Measurements from ENCODE around the gene OR6K2. TPM values are rescaled to one million over a fixed set of nuclear protein-coding genes. Genes with fewer than 3 reads are reported as not detected.

The OR6K2 gene, protein sequence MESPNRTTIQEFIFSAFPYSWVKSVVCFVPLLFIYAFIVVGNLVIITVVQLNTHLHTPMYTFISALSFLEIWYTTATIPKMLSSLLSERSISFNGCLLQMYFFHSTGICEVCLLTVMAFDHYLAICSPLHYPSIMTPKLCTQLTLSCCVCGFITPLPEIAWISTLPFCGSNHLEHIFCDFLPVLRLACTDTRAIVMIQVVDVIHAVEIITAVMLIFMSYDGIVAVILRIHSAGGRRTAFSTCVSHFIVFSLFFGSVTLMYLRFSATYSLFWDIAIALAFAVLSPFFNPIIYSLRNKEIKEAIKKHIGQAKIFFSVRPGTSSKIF
- total RNA-seq, result not detected in 2 replicates

DNA sequence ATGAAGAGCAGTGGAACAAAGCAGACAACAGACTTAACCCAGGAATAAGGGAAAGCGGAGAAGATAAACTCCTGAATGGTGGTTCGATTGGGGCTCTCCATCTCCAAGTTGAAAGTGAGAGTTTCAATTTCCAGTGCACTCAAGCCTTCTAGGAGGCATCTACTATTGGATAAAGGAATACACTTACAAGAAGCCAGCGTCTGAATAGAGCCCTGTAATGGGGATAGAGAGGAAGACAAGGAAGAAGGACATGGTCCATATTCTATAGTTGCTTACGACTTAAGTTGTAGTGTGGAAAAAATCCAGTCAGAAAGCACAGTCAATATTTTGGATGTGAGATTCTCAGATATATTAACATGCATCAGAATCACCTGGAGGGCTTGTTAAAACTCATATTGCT is at the start of gene OR6K2:
OR6K2 (minus strand) TSS at position 101 of the 400 bp plus-strand sequence; CDS start at position 101, 0 bp downstream.
- FAIRE-seq (no peak), DNase-seq (ENCODE audit: low read depth) (no peak)
- Histone ChIP-seq H3K36me3 (ENCODE audit: control insufficient read depth, insufficient read depth, low read length) (no peaks in the 10 kb centered on the region), H3K4me3 (ENCODE audit: low read depth, low read length) (no peak within 1 kb of the TSS), H3K27me3 (ENCODE audit: control insufficient read depth, insufficient read depth, low read length) (no peaks in the 10 kb centered on the region)
- TF ChIP-seq CTCF (IDR thresholded peaks at IDR 0.05; ENCODE audit: insufficient read depth, low read length, severe bottlenecking), result no peak

DNA sequence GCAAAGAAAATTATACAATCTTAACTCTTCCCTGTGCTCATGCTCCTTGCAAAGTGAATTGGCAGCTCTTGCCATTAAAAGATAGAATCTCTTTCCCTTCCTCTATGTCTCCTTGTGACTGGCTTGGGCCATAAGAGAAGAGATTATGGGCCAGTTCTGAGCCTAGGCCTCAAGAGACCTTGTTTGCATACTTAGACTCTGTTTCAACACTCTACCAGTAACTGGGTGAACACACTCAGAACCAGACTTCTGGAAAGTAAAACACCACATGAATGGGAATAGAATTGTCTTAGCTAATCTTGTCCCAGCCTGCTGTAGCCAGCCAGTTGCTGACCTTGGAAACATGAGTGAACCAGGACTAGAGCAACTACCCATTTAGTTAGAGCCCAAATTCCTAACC is 35.4 kb upstream of the OR6K2 start:
- TF ChIP-seq CTCF (IDR thresholded peaks at IDR 0.05; ENCODE audit: insufficient read depth, low read length, severe bottlenecking), result no peak
- no peaks in the 10 kb centered on the region for H3K36me3 ChIP-seq (ENCODE audit: control insufficient read depth, insufficient read depth, low read length)
- H3K27me3 ChIP-seq (ENCODE audit: control insufficient read depth, insufficient read depth, low read length), result no peaks in the 10 kb centered on the region
- no peak for FAIRE-seq
- no peak overlapping the region for H3K4me3 ChIP-seq (ENCODE audit: low read depth, low read length)
- no peak for DNase-seq (ENCODE audit: low read depth)

DNA sequence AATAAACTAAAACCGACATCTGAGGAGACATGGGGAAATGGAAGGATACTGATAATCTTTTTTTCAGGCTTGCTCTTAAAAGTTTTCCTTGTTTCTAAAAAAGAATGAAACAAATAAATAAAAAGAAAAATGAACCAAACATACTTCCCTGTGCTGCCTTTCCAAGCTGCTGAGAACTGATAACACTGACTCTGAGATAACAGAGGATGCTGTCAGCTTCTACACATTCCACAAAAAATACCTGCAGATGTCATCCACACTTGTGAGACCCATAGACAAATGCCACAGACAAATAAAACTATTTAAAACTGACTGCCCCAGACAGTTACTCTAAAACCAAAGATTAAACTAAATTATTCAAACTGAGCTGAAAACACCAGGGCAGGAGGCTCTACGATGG is 32.1 kb upstream of the OR6K2 start:
- FAIRE-seq, result no peak

DNA sequence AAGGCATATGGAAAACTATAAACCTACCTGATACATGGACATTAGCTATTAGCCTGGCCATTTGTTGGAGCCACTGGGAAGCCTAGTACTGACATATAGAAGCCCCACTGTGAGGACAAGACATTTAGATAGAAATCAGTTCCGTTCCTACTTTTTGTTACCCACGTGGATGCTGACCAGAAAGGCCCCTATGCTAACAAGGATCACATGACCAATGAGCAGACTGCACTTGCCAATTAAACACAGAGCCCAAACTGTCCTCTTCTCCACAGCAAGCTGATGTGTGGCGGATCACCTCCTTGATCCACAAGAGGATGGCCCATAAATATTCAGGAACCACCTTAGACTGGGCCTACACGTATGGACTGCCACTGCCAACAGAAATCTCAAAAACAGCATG is 31.3 kb upstream of the OR6K2 start:
- Histone ChIP-seq H3K36me3 (ENCODE audit: control insufficient read depth, insufficient read depth, low read length) (no peaks in the 10 kb centered on the region), H3K27me3 (ENCODE audit: control insufficient read depth, insufficient read depth, low read length) (no peaks in the 10 kb centered on the region), H3K4me3 (ENCODE audit: low read depth, low read length) (no peak overlapping the region)
- FAIRE-seq (no peak), DNase-seq (ENCODE audit: low read depth) (no peak)
- TF ChIP-seq CTCF (IDR thresholded peaks at IDR 0.05; ENCODE audit: insufficient read depth, low read length, severe bottlenecking), result no peak

More for the DNA sequence above, 32.1 kb upstream of the OR6K2 start:
- Histone ChIP-seq H3K27me3 (ENCODE audit: control insufficient read depth, insufficient read depth, low read length) (no peaks in the 10 kb centered on the region), H3K36me3 (ENCODE audit: control insufficient read depth, insufficient read depth, low read length) (no peaks in the 10 kb centered on the region), H3K4me3 (ENCODE audit: low read depth, low read length) (no peak overlapping the region)
- no peak for TF ChIP-seq CTCF (IDR thresholded peaks at IDR 0.05; ENCODE audit: insufficient read depth, low read length, severe bottlenecking)
- DNase-seq (ENCODE audit: low read depth), result no peak

DNA sequence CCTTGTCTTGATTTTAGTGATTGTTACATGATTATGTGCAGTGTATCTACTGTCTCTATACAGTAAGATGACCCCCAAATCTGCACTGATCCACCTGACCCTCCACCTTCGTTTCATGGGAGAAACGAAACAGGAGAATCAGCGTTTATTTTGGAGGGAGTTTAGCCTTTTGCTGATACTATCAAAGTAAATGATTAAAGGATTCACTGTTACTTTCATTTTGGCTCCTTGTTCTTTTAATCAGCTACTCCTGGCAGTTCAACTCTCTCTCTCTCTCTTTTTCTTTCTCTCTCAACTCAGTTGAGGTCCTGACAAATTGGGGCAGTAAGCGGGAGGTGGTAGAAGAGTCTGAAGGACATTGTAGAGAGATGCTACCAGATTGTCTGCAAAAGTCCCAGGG is 30.0 kb upstream of the OR6K2 start:
- DNase-seq (ENCODE audit: low read depth) (no peak), FAIRE-seq (no peak)
- H3K4me3 ChIP-seq (ENCODE audit: low read depth, low read length), result no peak overlapping the region
- TF ChIP-seq CTCF (IDR thresholded peaks at IDR 0.05; ENCODE audit: insufficient read depth, low read length, severe bottlenecking), result no peak
- H3K36me3 ChIP-seq (ENCODE audit: control insufficient read depth, insufficient read depth, low read length), result no peaks in the 10 kb centered on the region
- no peaks in the 10 kb centered on the region for H3K27me3 ChIP-seq (ENCODE audit: control insufficient read depth, insufficient read depth, low read length)

All from bronchial epithelial cell (primary cell).